Measurements from ENCODE around the gene OR1C1.

GRCh38 chr1:247748041-247748440 lies 12.3 kb downstream of the OR1C1 start, which contains the start of gene OR14A2:
- TF ChIP-seq, protein P1, sequence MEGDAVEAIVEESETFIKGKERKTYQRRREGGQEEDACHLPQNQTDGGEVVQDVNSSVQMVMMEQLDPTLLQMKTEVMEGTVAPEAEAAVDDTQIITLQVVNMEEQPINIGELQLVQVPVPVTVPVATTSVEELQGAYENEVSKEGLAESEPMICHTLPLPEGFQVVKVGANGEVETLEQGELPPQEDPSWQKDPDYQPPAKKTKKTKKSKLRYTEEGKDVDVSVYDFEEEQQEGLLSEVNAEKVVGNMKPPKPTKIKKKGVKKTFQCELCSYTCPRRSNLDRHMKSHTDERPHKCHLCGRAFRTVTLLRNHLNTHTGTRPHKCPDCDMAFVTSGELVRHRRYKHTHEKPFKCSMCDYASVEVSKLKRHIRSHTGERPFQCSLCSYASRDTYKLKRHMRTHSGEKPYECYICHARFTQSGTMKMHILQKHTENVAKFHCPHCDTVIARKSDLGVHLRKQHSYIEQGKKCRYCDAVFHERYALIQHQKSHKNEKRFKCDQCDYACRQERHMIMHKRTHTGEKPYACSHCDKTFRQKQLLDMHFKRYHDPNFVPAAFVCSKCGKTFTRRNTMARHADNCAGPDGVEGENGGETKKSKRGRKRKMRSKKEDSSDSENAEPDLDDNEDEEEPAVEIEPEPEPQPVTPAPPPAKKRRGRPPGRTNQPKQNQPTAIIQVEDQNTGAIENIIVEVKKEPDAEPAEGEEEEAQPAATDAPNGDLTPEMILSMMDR (conservative IDR thresholded peaks at IDR 0.05 in 1 of 2, IDR thresholded peaks at IDR 0.05 in 1 of 2; ENCODE audit: extremely low read depth in 1 of 2, insufficient read depth in 1 of 2, low read depth in 1 of 2, low read length in 2 of 2) = no peak
- TF ChIP-seq EZH2 (IDR thresholded peaks at IDR 0.05; ENCODE audit: borderline replicate concordance, low read length) = no peak
